ENCODE results near the gene ZNF639.

- TF ChIP-seq CTCF (IDR thresholded peaks at IDR 0.05) (no peak), POLR2A (IDR thresholded peaks at IDR 0.05) (no peak)
Observed at GRCh38 chr3:179369621-179370020, 46.8 kb downstream of the ZNF639 start.
